GM19468 (cell line): ENCODE data around the gene ACTL10.
"Not testable (repeated sequence)": the region's sequence is repeated elsewhere in the genome, so short reads cannot be mapped to it uniquely, and the experiment has no call there.

Source experiments
- ATAC-seq: cut with Tn5 transposase; IDR thresholded peaks from one replicate; pipeline ENCODE4 v1.9.1; 2021; ENCODE audit warnings: mild to moderate bottlenecking, moderate library complexity, moderate number of reproducible peaks; ENCODE audit not compliant: unreplicated experiment; ENCODE audit errors: extremely low read depth

The ACTL10 gene

GRCh38 chr20:33666293-33667244 is at the start of gene ACTL10:
TSS of gene ACTL10 (plus strand) at chr20:33666943. CDS start at chr20:33667498, 555 bp downstream.
- peak; percentile 28 for ATAC-seq

- ATAC-seq = no peak
Measured at GRCh38 chr20:33621717-33622400, 44.9 kb upstream of the ACTL10 start.

GRCh38 chr20:33622705-33623365 is 43.9 kb upstream of the ACTL10 start:
- no peak for ATAC-seq

- ATAC-seq = no peak
Measured at GRCh38 chr20:33624399-33624798, 42.3 kb upstream of the ACTL10 start.

GRCh38 chr20:33626190-33626589 is 40.6 kb upstream of the ACTL10 start:
- no peak for ATAC-seq

- no peak for ATAC-seq
Measured at GRCh38 chr20:33627577-33628216, 39.0 kb upstream of the ACTL10 start.

- no peak for ATAC-seq
Measured at GRCh38 chr20:33629533-33629932, 37.2 kb upstream of the ACTL10 start.

GRCh38 chr20:33629979-33630378 is 36.8 kb upstream of the ACTL10 start:
- no peak for ATAC-seq

GRCh38 chr20:33630507-33630906 is 36.2 kb upstream of the ACTL10 start:
- no peak for ATAC-seq

- ATAC-seq = not testable (repeated sequence)
Measured at GRCh38 chr20:33631910-33632309, 34.8 kb upstream of the ACTL10 start.

GRCh38 chr20:33635341-33635740 is 31.4 kb upstream of the ACTL10 start:
- ATAC-seq = no peak

- ATAC-seq = no peak
Measured at GRCh38 chr20:33636776-33637175, 30.0 kb upstream of the ACTL10 start.

- no peak for ATAC-seq
Measured at GRCh38 chr20:33640287-33640686, 26.5 kb upstream of the ACTL10 start.

GRCh38 chr20:33644313-33645071 is 22.3 kb upstream of the ACTL10 start:
- ATAC-seq = no peak

- no peak for ATAC-seq
Measured at GRCh38 chr20:33645072-33645358, 21.7 kb upstream of the ACTL10 start.

- ATAC-seq = no peak
Measured at GRCh38 chr20:33645396-33645795, 21.3 kb upstream of the ACTL10 start.

GRCh38 chr20:33646191-33646590 is 20.6 kb upstream of the ACTL10 start:
- ATAC-seq = no peak

- ATAC-seq = not testable (repeated sequence)
Measured at GRCh38 chr20:33646959-33647602, 19.7 kb upstream of the ACTL10 start.
